ENCODE data around the gene CD58. TPM values are rescaled to one million over a fixed set of nuclear protein-coding genes. Genes with fewer than 3 reads are reported as not detected.

Gene CD58
- total RNA-seq, 4 donors from 2014 or later, result 22.3 to 79.7 (median 24.4) TPM

DNA sequence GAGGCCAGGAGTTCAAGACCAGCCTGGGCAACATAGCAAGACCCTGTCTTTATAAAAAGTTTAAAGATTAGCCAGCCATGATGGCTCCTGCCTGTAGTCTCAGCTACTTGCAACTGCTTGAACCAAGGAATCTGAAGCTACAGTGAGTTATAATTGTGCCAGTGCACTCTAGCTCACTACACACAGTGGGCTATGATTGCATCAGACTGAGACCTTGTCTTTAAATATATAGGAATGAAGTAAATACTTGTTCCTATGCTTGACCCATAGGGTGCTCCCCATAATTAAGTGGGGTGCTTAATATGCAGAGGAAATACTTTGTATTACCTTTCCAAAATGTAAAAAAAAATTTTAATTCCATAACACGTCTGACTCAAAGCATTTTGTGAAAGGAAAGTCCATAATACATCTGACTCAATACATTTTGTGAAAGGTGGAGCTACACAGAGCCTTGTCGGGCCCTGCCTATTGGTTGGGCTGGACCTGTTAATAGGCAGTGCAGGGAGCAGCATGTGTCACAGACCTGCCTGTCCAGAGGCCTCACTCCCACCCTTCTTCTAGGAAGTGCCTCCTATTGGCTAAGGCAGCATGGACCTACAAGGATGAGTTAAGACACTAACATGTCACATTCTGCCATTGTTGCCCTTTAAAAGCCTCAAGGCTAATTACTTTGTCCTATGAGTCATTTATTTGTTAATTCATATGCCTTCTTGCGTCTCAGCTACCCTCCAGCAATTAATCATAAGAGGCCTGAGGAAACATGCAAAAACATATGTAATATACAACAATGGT is 33.6 kb downstream of the CD58 start:
- Histone ChIP-seq H3K27me3 (no peaks in the 10 kb centered on the region), H3K27ac (no peak overlapping the region), H3K4me1 (no peaks in the 10 kb centered on the region), H3K9me3 (no peaks in the 10 kb centered on the region), H3K36me3 (no peaks in the 10 kb centered on the region), H3K4me3 (no peak overlapping the region)
- intact Hi-C loops (cut with DNase I; ENCODE audit: low total_unique reads), result no loop called here
- no peak for TF ChIP-seq POLR2A (IDR thresholded peaks at IDR 0.05)
- TF ChIP-seq, protein P1, sequence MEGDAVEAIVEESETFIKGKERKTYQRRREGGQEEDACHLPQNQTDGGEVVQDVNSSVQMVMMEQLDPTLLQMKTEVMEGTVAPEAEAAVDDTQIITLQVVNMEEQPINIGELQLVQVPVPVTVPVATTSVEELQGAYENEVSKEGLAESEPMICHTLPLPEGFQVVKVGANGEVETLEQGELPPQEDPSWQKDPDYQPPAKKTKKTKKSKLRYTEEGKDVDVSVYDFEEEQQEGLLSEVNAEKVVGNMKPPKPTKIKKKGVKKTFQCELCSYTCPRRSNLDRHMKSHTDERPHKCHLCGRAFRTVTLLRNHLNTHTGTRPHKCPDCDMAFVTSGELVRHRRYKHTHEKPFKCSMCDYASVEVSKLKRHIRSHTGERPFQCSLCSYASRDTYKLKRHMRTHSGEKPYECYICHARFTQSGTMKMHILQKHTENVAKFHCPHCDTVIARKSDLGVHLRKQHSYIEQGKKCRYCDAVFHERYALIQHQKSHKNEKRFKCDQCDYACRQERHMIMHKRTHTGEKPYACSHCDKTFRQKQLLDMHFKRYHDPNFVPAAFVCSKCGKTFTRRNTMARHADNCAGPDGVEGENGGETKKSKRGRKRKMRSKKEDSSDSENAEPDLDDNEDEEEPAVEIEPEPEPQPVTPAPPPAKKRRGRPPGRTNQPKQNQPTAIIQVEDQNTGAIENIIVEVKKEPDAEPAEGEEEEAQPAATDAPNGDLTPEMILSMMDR (IDR thresholded peaks at IDR 0.05), result no peak
- DNase-seq, result no peak

DNA sequence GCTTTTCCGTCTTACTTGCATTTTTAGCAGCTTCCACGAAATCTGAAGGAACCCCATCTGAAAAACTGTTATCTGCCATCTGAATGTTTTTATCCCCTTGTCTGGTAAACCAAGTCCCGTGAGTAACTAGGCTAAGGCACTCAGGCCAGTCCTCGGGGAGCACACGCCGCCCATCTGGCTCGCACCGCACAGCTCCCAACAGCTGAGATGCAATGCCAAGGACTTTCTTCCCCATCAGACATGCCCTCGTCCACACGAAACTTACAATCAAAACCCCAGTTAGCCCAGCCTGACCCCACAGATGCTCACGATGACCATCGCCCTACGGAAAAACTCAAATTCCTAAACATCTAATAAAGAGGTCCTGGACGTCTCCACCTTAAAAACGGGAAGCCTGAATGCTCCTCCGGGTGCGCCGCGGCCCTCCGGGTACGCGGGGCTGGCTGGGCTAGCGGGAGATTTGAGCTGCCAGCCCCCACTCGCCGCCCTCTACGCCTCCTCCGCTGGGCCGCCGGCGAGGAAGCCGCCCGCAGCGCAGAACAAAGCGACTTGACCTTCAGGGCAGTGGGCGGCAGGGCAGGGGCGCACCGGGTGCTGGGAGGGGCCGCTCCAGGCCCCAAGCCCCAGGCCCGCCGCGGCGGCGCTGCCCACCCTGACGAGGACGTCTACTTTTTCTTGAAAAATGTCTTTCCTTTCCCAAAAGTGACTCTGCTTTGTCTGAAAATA is 36.6 kb downstream of the CD58 start:
- TF ChIP-seq, protein P1 (IDR thresholded peaks at IDR 0.05), result no peak
- no peak for TF ChIP-seq POLR2A (IDR thresholded peaks at IDR 0.05)
- no peaks in the 10 kb centered on the region for H3K27me3 ChIP-seq
- DNase-seq, result no peak
- no peaks in the 10 kb centered on the region for H3K9me3 ChIP-seq
- H3K4me1 ChIP-seq, result no peaks in the 10 kb centered on the region
- no peak overlapping the region for H3K4me3 ChIP-seq
- no peaks in the 10 kb centered on the region for H3K36me3 ChIP-seq
- H3K27ac ChIP-seq, result no peak overlapping the region
- intact Hi-C loops (cut with DNase I; ENCODE audit: low total_unique reads), result no loop called here

DNA sequence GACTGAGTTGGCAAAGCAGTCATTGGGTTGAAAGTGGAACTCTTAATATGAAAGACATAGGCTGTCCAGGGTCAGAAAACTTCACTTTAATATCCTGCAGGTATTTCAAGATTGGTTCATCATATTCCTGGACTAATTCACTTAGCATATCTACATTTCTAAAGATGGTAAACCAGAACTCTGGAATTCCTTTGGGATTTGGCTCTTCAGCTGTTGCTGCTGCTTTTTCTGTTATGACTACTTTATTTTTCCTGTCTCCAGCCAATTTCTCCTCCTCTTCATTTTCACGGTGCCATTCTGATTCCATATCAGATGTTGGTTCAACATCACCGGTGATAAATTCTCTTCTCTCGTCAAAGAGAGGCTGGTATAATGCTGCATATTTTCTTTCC is 37.4 kb downstream of the CD58 start:
- Histone ChIP-seq H3K27ac (no peak overlapping the region), H3K9me3 (no peaks in the 10 kb centered on the region), H3K27me3 (no peaks in the 10 kb centered on the region), H3K36me3 (no peaks in the 10 kb centered on the region), H3K4me1 (no peaks in the 10 kb centered on the region), H3K4me3 (no peak overlapping the region)
- intact Hi-C loops (cut with DNase I; ENCODE audit: low total_unique reads), result no loop called here
- no peak for DNase-seq
- no peak for TF ChIP-seq POLR2A (IDR thresholded peaks at IDR 0.05)
- TF ChIP-seq, protein P1 (IDR thresholded peaks at IDR 0.05), result no peak

DNA sequence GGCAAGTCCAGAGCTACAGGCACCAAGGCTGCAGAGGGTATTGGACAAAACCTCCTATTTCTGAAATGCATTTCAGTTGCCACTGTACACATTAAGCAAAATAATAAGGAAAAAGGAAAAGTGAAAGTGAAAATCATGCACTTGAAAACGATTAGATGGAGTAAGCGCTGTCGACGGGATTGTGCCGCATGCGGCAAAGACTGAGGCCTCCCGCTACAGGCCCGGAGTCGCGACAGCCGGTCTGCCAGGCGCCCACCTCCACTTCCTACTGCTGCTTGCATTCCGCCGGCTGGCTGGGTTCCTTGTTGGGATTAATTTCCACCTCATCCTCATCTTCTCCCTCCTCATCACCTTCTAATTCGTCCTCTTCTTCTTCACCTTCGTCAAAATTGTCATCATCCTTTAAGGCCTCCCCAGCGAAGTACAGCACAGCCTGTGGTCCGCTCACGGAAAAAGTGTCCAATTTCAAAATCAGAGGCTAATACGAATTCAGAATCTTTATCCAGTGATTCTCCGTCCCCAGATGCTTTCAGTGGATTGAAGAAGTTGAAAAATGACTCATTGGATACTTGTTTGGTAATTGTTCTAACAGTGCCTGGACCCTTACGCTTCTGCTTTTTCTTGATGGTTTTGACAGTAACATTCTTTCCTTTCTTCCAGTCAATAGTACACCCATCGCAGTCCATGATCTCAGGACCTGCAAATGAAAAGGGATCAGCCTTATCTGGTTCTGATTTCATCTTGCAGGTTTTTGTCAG is 38.0 kb downstream of the CD58 start:
- Histone ChIP-seq H3K4me3 (no peak overlapping the region), H3K9me3 (no peaks in the 10 kb centered on the region), H3K4me1 (no peaks in the 10 kb centered on the region), H3K36me3 (no peaks in the 10 kb centered on the region), H3K27me3 (no peaks in the 10 kb centered on the region), H3K27ac (no peak overlapping the region)
- intact Hi-C loops (cut with DNase I; ENCODE audit: low total_unique reads), result no loop called here
- TF ChIP-seq, protein P1 (IDR thresholded peaks at IDR 0.05), result no peak
- TF ChIP-seq POLR2A (IDR thresholded peaks at IDR 0.05), result no peak
- DNase-seq, result no peak
